ENCODE measurements around the gene YY1AP1.
"Not testable (repeated sequence)": the region's sequence is repeated elsewhere in the genome, so short reads cannot be mapped to it uniquely, and the experiment has no call there.

The YY1AP1 gene

DNA sequence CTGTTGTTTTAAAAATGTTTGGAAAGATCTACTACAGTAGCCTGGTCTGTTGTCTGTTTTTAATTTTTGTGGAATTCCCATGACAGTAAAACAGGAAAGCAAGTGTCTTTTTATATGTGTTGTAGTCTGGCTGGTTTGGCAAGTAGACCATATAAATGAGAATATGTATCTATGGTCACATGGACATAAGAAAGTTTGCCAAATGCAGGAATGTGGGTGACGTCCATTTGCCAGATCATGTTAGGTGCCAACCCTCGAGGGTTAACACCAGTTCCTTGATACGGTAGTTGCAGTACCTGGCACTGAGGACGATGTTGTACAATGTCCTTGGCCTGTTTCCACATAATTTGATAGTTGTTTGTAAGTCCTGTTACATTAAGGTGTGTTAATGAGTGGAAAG is 6.5 kb upstream of the YY1AP1 start:
- no peak for DNase-seq (ENCODE audit: low read depth, low spot score)

DNA sequence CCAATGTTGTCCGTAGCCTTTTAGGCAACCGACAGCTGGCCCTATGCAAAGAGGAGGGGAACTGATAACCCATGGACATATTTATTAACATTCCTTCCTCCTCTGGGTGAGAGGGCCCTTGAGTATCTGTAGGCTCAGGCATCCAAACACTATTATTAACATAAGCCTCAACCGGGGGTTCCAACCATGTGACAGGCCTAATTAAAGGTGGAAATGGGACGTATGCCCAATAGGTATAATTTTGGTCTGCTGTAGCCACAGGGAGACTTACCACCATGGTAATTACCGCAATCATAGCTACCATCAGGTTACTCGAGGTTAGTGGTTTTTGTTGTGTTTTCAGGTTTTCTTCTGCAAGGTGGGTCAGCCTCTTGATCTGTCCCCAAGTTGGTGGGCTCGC is 5.6 kb upstream of the YY1AP1 start:
- no peak for DNase-seq (ENCODE audit: low read depth, low spot score)

DNA sequence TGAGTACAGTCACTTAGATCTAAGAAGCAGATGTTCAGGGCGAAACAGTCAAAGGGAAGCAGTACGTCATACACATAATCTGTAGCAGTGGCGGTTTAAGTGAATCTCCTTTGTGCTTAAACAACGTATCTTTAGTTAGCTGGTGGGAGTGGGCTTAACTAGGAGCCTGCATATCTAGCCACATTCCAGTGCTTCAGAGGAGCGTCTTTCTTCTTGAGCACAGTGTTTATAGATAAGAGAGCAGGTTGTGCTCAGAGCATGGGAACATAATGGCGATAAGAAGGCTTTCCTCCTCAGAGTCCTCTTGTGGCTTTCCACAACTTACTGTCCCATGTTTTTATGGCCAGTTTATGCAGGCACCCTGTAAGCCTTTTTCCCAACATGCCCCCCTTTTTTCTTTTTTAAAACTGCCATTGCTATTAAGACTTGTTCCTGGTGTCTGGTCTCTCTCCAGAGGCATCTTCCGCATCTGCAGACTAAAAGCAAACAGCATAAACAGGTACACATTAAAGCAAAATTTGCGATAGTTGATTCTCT is 3.5 kb upstream of the YY1AP1 start:
- no peak for DNase-seq (ENCODE audit: low read depth, low spot score)

DNA sequence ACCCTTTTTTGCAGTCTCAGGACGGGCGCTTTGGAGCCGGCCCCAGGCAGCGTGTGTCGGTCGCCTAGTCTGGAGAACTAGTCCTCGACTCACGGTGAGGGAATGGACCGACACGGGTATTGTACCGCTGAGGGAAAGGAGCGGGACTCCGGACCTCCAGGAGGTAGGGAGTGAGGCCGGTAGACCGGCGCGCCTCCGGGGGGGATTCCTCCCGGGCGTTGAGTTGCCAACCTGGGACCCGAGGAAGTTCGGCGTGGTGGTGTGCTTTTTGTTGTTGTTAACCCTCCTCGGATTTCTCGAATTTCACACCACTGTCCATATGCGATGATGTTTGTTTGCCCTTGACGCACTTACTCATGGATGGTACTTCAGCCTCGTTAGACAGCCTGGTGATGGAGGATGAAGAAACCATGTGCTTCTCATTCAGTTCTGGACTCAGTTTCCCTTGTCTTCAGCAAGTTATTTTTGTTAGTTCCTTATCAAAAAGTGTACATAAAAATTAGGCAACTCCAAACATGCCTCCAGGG is 570 bp upstream of the YY1AP1 start, which contains the start of gene DAP3:
Gene DAP3 (plus strand): TSS at position 11 of the 527 bp plus-strand sequence. CDS start 20,689 bp downstream, outside the sequence.
- DNase-seq (ENCODE audit: low read depth, low spot score) = not testable (repeated sequence)

DNA sequence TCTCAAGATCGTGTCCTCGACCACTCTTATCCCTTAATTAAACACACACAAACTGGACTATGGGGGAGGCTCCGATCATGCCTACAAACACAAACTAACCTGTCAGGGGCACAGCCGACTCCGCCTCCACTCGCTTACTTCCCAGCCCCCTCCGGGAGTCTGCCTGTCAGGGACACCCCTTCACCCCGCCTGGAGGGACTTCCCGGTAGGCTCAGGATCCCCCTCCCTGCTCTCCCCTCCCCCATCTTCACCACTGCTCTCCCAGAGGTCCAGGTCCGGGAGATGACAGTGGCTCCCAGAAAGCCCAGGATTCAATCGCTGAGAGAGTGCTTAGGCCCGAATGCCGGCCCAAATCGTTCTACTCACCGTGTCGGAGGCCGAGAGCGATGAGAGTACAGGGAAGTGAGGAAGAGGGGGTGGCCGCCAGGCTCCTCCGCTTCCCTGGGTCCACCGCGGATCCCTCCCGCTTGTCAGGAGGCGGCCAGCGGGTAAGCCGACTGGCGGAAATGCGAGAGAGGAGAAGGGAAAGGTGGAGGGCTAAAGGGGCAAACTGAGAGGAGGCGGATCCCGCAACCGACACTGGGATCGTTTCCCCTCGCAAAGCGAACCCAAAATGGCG is 760 bp downstream of the YY1AP1 start:
- not testable (repeated sequence) for DNase-seq (ENCODE audit: low read depth, low spot score)

DNA sequence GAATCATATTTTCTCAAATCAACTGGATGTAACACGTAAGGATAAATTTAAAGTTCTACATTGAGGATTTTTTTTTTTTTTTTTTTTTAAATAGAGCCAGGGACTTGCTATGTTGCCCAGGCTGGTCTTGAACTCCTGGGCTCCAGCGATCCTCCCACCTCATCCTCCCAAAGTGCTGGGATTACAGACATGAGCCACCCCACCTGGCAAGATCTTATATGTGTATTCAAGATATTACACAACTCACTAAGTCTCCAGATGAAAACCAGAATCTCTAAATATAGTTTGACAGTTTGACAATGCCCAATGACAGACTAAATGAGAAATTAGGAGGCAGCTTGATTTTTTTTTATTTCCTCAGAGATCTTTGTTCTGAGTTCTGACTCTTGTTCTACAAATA is 6.8 kb downstream of the YY1AP1 start:
- DNase-seq (ENCODE audit: low read depth, low spot score) = no peak

DNA sequence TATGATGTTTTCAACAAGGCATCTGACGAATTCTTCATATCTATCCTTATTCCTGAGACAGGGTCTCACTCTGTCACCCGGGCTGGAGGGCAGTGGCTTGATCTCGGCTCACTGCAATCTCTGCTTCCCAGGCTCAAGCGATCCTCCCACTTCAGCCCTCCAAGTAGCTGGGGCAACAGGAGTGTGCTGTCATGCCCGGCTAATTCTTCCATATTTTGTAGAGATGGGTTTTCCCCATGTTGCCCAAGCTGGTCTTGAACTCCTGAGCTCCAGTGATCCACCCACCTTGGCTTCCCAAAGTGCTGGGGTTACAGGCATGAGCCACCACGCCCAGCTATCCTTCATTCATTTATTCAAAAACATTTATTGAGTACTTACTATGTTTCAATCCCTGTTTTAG is 8.0 kb downstream of the YY1AP1 start:
- DNase-seq (ENCODE audit: low read depth, low spot score) = no peak

DNA sequence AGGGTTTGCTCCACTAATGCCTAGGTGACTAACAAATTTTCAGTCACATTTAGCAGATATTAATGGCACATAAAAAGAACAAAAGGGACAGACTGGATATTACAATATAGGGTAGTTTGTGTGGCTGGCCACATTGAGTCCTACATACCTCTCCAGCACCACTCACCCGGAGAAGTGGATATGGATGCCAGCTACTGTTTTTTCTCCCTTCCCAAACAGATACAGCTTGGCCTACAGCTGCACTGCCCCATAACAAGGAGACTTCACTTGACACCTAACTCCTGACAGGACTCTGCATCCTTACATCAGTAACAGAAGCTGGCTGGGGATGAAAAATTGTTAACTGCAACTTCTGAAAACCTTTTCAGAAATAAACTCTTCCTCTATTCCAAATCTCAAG is 9.6 kb downstream of the YY1AP1 start:
- not testable (repeated sequence) for DNase-seq (ENCODE audit: low read depth, low spot score)

DNA sequence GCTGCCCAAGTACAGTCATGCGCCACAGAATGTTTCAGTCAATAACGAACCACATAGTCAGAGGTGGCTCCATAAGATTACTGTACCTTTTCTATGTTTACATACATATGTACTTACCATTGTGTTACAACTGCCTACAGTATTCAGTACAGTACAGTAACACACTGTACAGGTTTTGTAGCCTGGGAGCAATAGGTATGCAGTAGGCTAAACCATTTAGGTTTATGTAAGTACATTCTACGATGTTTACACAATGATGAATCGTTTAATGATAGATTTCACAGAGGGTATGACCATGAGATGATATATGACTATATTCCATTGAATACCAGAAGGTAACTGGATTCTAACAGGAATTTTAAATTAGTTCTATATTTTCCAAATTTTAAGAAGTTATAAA is 10.5 kb downstream of the YY1AP1 start:
- no peak for DNase-seq (ENCODE audit: low read depth, low spot score)

DNA sequence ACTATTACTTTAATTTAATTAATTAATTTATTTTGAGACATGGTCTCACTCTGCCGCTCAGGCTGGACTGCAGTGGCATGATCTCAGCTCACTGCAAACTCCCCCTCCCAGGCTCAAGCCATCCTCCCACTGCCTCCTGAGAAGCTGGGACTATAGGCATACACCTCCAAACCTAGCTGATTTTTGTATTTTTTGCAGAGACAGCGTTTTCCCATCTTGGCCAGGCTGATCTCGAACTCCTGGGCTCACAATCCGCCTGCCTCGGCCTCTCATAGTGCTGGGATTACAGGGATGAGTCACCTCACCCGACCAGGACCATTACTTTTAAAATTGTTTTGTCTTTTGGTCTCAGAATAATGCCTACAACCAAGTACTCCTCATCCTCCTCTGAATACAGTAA is 15.6 kb downstream of the YY1AP1 start:
- DNase-seq (ENCODE audit: low read depth, low spot score) = no peak

DNA sequence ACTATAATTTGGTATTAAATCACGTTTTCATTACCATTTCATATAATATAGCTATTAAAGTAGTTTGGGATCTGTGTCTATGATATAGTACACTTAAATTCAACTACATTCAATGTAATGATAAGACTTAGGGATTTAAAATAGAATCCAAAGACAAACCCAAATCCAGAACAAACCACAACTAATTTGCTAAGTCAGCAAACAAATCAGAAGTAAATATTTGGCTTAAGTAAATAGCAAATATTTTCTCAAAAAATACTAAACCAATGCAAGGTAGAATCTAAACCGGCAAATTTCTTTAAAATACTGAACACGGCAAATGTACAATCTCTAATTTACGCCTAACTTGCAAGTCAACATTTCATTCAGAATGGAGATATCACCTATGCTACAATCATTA is 16.8 kb downstream of the YY1AP1 start:
- DNase-seq (ENCODE audit: low read depth, low spot score) = no peak

DNA sequence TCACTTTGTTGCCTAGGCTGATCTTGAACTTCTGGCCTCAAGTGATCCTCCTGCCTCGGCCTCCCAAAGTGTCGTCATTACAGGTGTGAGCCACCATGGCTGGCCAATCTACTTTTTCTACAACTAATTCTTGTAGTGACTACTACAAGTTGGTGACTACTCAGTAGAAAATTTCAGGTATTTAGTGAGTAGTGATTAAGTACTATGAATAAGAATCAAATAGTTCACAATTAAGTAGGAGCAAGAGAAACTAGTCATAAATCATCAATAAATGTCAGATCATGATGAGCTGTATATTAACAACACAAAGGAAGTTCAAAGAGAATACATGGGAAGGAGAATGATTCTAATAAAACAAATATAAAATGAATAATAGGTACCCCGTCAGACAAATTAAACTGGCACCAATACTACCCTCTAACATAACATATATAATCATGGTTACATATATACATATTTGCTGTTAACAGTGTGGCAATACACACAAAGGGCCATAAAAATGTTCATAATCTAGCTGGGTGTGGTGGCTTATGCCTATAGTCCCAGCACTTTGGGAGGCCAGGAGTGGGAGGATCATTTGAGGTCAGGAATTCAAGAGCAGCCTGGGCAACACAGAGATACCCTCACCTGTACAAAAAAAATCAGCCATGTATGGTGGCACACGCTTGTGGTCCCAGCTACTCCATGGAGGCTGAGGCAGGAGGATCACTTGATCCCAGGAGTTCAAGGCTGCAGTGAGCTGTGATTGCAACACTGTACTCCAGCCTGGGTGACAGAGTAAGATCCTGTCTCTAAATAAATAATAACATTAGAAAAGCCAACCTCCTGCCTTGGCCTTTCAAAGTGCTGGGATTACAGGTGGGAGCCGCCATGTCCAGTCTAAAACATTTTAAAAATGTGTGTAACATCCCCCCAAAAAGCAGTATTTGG is 19.1 kb downstream of the YY1AP1 start:
- DNase-seq (ENCODE audit: low read depth, low spot score) = no peak

DNA sequence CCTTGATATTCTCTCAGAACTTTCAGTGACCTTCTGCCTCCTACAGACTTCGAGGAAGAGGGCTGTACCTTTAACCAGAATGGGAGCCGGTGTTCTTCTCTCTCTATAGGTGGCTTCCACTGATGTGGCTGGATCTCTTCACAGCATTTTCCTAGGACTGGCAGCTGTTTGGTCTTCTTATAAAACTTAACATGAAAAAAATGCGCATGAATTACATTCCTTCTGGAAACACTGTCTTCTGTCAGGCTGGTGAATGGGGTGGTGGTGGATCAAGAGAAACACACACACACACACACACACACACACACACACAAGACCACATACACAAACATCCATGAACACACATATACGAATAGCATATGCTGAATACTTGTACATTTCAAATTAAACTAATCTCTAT is 27.3 kb downstream of the YY1AP1 start:
- not testable (repeated sequence) for DNase-seq (ENCODE audit: low read depth, low spot score)

DNA sequence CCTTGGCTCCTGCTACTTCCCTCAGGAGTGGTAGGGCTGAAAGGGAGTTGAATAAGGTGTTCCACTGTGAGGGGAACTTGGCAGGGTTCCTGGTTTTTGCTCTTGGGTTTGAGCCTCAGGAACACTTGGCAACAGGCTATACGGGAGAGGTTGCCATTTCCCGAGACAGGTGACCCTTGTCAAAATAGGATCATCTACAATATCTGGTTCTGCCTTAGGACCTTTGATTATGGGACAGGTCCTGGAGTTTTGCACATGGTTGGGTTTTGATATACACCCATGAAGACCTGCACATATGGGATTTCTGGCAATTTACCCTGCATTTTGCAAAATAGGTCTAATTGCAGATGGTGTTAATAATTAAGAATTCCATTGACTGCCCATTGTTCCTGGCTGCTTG is 31.1 kb downstream of the YY1AP1 start:
- no peak for DNase-seq (ENCODE audit: low read depth, low spot score)

DNA sequence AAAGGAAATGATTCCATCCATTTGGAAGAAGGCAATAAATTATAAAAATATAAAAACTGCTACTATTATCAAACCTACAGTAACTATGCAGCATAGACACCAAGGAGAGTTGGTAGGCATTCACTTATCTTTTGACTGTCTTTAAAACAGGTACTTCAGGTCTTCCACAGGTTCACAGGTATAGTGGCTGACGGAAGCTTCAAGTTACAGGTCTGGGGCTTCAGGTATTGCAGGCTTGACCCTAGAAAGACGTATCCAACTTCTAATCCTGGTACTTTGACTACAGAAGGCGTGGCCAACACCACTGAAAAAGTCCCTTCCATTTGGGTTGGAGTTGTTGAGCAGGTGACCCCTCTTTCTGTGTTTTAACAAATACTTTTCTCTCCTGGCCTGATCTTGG is 35.6 kb downstream of the YY1AP1 start:
- DNase-seq (ENCODE audit: low read depth, low spot score) = no peak

DNA sequence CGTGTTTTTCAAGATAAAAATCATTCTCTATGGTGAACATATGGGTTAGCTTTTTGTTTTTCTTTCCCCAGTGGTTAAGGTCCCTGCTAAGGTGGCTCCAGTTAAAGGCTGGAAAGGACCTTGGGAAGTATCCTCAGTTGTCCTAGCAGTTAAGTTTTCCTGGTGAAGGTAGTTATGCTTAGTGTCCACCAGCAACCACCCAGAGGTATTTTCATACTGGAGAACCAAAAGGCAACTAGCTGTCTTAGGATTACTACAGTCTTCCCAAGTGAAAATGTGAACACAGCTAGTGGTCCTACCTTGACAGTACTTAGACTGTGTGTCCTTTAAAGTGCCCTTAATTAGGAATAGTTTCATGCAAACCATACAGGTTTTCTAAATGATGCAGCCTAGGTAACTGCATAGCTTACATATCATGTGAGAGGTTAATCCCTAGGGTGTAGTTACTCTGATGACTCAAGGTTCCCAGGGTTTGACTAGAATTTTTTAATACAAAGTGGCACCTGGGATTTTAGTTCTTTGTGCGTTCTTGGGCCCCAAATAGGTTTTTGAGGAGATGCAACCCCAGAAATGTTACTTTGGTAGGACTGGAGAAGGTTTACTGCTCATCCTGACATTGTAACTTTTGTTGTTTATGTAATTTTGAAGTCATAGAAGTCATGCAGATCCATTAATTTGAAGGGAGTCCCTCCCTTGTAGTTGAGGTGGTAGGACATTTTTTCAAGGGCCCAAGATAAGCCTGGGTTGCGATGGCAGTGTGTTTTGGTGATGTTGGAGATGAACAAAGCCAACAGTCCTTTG is 36.5 kb downstream of the YY1AP1 start:
- no peak for DNase-seq (ENCODE audit: low read depth, low spot score)

DNA sequence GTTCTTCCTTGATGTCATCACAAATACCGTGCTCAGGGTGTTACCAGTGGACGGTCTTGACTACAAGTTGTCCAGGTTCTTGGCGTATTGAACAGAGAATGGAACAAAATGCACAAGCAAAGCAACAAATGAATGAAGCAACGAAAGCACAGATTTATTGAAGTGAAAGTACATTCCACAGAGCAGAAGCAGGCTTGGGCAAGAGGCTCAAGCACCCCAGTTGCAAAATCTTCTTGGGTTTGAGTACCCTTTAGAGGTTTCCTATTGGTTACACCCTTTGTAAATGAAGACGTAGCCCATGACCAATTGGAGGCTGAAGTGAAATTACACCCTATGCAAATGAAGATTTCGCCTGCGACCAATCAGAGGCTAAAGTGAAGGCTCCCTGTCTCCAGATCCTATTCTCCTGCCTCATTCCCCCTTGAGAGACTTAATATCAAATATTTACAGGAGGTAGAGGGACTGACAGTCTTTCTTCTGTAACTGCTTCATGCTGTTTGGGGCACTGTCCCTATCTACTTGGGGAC is 38.3 kb downstream of the YY1AP1 start:
- DNase-seq (ENCODE audit: low read depth, low spot score) = no peak

DNA sequence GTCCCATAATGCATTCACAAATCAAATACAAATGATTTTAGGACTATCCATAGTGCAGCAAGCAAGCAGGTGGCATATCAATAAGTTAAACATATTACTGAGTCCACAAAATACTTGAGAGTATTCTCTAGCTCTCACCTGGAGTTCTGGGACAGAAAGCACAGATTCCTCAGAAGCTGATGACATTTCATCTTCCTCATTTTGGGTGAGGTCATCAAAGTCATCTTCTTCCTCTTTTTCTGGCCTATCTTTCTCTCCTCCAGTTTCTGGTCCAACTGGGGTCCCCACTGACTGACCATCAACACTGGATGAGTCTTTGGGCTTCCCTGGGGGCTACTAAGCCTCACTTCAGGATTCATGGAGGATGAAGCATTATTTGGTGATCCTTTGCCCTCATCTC is 38.9 kb downstream of the YY1AP1 start:
- no peak for DNase-seq (ENCODE audit: low read depth, low spot score)

DNA sequence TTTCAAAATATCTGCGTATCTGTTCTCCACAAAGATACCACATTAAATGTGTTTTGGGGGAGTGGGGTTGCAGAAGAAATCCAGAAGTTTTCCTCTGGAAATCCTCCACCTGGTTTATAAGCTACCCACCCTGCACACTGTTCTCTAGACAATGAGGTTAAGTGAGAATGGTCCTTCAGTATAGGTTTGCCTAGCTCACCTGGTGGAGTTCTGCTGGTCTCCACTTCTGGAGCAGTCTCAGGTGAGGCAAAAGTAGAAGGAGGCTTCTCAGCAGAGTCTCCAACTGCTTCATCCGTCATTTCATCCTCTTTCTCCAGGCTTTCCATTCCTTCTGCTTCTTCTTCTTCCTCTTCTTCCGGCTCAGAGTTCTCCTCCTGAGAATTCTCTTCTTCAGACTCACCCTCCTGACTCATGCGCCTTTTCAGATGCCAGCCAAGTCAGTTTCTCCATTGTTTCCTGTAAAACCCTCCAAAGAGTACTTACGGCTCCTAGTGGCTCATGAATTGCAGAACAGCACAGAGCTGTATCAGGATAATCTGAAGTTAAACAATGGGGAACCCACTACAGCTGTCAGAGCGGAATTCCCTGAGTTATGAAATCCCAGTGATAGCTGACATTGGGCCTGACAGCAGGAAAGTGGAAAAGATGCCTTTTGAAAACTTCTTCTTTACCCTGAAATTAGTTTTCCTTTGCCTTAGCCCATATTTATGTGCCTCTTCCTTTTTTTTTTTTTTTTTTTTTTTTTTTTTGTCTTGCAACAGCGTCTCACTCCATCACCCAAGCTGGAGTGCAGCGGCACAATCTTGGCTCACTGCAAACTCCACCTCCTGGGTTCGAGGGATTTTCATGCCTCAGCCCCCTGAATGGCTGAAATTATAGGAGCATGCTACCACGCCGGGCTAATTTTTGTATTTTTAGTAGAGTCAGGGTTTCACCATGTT is 40.1 kb downstream of the YY1AP1 start:
- DNase-seq (ENCODE audit: low read depth, low spot score) = peak; percentile 25

DNA sequence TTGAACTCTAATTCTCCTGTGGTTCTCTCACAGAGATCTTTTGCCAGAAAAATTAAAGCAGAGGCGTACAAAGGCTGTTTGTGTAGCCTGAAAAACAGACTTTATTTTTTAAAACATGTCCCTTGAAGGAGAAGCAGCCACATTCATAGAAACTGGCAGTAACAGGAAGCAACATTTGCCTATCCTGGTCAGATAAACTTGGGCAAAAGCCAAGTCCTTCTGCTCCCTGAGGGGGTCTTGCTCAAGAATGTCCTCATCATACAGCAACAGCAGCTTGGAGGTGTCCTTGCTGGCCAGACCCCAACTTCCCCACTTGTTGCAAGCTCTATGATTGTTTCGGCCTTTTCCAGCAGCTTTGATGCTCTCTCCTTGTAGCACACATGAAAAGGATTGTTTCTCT is 42.3 kb downstream of the YY1AP1 start:
- DNase-seq (ENCODE audit: low read depth, low spot score) = no peak
